ENCODE data around the gene DOCK11.
"Not testable (repeated sequence)": the region's sequence is repeated elsewhere in the genome, so short reads cannot be mapped to it uniquely, and the experiment has no call there.

The DOCK11 gene

DNA sequence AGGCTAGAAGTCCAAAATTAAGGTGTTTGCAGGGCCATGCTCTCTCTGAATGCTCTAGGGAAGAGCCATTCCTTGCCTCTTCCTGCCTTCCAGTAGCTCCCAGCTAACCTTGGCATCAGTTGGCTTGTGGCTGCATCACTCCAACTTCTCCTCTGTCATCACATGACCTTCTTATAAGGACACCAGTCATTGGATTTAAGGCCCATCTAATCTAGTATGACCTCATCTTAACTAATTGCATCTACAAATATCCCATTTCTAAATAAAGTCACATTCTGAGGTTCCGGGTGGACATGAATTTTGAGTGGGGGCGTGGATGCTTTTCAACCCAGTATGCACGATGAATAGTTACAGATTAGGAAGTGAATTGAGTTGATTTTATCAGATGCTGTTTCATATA lies 89.7 kb downstream of the DOCK11 start:
- peaks cover 4 to 16% of the 10 kb centered on the region in 2 donors for H3K4me1 Mint-ChIP-seq
- peaks cover 28 to 41% of the 10 kb centered on the region in 2 donors for H3K36me3 Mint-ChIP-seq
- H3K27ac Mint-ChIP-seq: peak overlapping the region; percentile 14

DNA sequence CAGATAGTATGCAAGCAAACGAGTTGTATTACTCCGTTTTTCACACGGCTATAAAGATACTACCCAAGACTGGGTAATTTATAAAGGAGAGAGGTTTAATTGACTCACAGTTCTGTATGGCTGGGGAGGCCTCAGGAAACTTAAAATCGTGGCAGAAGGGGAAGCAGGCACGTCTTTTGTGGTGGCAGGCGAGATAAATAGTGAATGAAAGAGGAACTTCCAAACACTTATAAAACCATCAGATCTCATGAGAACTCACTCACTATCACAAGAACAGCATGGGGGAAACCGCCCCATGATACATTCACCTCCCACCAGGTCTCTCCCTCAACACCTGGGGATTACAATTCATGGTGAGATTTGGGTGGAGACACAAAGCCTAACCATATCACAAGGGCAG lies 90.6 kb downstream of the DOCK11 start:
- H3K27ac Mint-ChIP-seq: peak overlapping the region; percentile 49
- DNase-seq: peak; percentile 6
- H3K4me3 Mint-ChIP-seq: not testable (repeated sequence)

More for the DNA sequence above, 89.7 kb downstream of the DOCK11 start:
- peaks cover 4 to 13% of the 10 kb centered on the region in 2 donors for H3K9me3 Mint-ChIP-seq
- DNase-seq (no peak), ATAC-seq (replicated peaks) (no peak)
- no peaks in the 10 kb centered on the region for H3K27me3 Mint-ChIP-seq
- H3K4me3 Mint-ChIP-seq: no peak overlapping the region

DNA sequence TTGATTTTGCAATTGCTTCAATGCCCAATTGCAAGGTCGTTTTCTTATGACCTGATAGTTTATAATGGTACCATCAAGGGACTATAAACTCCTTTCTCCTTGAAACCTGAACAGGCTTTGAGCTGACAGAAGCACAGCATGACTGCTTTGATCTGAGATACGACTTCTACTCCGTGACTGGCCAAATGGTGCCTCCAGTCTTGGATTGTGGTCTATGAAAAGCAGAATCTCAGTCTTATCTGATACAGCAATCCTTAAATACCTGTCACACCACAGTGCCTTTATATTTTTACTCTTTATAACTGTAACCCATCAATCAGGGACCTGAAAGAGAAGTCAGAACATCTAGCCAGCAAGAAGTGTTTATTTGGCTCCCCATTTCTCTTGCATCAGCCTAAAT lies 93.1 kb downstream of the DOCK11 start:
- Mint-ChIP-seq H3K36me3 (peaks cover 30 to 41% of the 10 kb centered on the region in 2 donors), H3K4me3 (no peak overlapping the region), H3K4me1 (peaks cover 7 to 16% of the 10 kb centered on the region in 2 donors), H3K27me3 (no peaks in the 10 kb centered on the region), H3K9me3 (peaks cover 6 to 9% of the 10 kb centered on the region in 2 donors), H3K27ac (no peak overlapping the region)
- no peak for ATAC-seq (replicated peaks)
- no peak for DNase-seq

More for the DNA sequence above, 90.6 kb downstream of the DOCK11 start:
- Mint-ChIP-seq H3K4me1 (peaks cover 4 to 16% of the 10 kb centered on the region in 2 donors), H3K9me3 (peaks cover 4 to 10% of the 10 kb centered on the region in 2 donors), H3K36me3 (peaks cover 34 to 45% of the 10 kb centered on the region in 2 donors)
- H3K27me3 Mint-ChIP-seq: not testable (repeated sequence)
- peak; percentile 71 to 74 for ATAC-seq (replicated peaks)

DNA sequence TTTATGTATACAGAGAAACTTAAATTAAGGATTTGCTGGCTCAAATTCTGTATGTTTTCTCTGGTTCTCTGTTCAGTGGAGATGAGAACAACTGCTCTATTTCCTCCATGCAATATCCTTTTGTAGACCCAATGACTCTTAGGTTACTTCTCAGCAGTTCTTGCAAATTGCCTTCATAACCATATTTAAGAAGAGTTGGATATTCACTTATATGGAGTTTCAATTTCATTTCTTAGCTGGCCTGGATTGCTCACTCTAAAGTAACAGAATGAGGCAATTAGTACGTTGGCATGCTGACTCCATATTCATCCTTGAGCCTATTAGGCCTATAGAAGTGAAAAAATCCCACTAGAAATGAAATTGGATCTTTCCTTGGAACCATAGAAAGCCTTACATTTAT lies 93.6 kb downstream of the DOCK11 start:
- Mint-ChIP-seq H3K4me1 (peaks cover 7 to 16% of the 10 kb centered on the region in 2 donors), H3K4me3 (no peak overlapping the region), H3K9me3 (peaks cover 6 to 9% of the 10 kb centered on the region in 2 donors), H3K27ac (no peak overlapping the region), H3K36me3 (peaks cover 26 to 38% of the 10 kb centered on the region in 2 donors), H3K27me3 (no peaks in the 10 kb centered on the region)
- DNase-seq (no peak), ATAC-seq (replicated peaks) (no peak)

DNA sequence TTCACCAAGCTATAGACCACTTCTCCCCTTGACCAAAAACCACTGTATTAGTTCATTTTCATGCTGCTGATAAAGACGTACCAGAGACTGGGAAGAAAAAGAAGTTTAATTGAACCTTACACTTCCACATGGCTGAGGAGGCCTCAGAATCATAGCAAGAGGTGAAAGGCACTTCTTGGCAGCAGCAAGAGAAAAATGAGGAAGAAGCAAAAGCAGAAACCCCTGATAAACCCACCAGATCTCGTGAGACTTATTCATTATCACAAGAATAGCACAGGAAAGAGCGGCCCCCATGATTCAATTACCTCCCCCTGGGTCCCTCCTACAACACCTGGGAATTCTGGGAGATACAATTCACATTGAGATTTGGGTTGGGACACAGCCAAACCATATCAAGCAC lies 97.8 kb downstream of the DOCK11 start:
- ATAC-seq (replicated peaks): no peak
- H3K9me3 Mint-ChIP-seq: peaks cover 0 to 2% of the 10 kb centered on the region in 2 donors
- peaks cover 5 to 13% of the 10 kb centered on the region in 2 donors for H3K4me1 Mint-ChIP-seq
- H3K36me3 Mint-ChIP-seq: peaks cover 19 to 20% of the 10 kb centered on the region in 2 donors
- DNase-seq: no peak
- no peaks in the 10 kb centered on the region for H3K27me3 Mint-ChIP-seq
- H3K4me3 Mint-ChIP-seq: no peak overlapping the region
- peak overlapping the region; percentile 7 for H3K27ac Mint-ChIP-seq

DNA sequence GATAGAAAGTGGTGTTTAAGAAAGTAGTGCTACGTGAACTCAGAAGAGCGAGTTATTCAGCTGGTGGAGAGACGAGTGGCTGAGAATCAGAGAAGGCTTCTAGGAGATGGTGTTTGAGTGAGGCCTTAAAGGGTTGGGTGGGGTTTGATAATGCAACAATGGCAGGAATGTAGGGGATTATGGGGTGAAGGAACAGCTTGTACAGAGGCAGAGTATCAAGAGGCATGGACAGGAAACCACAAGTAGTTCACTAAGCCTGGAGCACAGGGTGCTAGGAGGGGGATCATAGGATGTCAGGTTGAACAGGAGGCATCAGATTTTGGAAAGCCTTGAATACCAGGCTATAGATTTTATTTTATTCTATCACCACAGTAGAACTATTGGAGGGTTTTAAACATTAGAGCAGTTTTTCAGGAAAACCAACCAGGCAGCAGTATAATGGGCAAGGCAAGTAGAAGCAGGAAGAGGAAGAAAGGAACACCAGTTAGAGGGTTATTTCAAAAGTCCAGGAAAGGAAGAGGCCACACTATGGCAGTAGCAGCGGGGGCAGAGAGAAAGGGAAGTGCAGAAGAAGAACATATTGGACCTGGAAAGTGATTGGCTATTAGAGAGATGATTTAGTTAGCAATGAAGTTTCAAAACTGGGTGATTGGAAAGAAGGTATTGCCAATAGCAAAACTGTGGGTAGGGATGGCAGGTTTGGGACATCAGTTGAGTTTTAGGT lies 99.2 kb downstream of the DOCK11 start:
- ATAC-seq (replicated peaks) (no peak), DNase-seq (no peak)
- Mint-ChIP-seq H3K4me1 (peaks cover 5 to 13% of the 10 kb centered on the region in 2 donors), H3K9me3 (peaks cover 0 to 2% of the 10 kb centered on the region in 2 donors), H3K27me3 (no peaks in the 10 kb centered on the region), H3K36me3 (peaks cover 19 to 20% of the 10 kb centered on the region in 2 donors), H3K27ac (no peak overlapping the region), H3K4me3 (no peak overlapping the region)

DNA sequence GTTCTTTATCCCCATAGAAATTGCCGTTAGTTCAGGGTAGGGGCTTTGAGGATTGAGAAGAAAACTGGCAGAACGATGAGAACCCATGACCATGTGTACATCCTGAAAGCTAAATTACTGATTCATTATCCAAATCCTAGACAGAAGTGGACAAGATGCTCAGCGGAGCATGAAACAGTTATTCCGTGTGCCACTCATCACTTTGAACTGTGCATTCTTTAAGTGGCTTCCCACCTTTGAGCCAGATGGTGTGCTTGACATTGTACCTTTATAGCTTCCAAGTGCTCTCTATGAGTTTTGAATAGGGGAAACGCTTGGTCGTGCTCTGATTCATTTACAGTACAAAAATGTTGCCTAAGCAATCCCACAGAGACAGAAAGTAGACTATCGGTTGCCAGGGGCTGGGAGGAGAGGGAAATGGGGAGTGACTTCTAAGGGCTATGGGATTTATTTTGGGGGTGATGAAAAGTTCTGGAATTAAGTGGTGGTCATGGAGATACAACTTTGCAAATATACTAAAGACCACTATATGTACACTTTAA lies 100.0 kb downstream of the DOCK11 start:
- Mint-ChIP-seq H3K27ac (no peak overlapping the region), H3K36me3 (peaks cover 18% of the 10 kb centered on the region in 2 donors)
- ATAC-seq (replicated peaks): no peak

DNA sequence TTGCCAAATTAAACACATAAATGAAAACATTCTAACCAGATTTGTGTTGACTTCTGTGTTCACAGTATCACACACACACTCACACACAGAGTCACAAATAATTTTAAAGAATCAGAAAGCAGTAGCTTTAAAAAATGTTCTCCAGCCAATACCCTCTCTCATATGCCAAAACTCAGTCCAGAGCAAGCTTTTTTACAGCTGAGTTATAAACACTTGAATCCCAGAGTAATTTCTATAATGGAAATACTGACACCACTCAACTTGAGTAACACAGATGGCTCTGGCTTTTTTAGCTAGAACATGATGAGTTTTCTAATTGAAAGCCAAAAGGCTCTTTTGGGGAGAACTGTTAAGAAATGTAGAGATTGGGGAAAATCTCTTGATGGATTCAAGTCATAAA lies 100.8 kb downstream of the DOCK11 start:
- Mint-ChIP-seq H3K27me3 (no peaks in the 10 kb centered on the region), H3K4me3 (no peak overlapping the region), H3K4me1 (peaks cover 5 to 13% of the 10 kb centered on the region in 2 donors), H3K36me3 (peaks cover 11 to 13% of the 10 kb centered on the region in 2 donors), H3K27ac (no peak overlapping the region), H3K9me3 (peaks cover 0 to 2% of the 10 kb centered on the region in 2 donors)
- no peak for DNase-seq
- ATAC-seq (replicated peaks): no peak

More for the DNA sequence above, 100.0 kb downstream of the DOCK11 start:
- no peak for DNase-seq
- Mint-ChIP-seq H3K27me3 (no peaks in the 10 kb centered on the region), H3K4me3 (no peak overlapping the region), H3K9me3 (peaks cover 0 to 2% of the 10 kb centered on the region in 2 donors), H3K4me1 (peaks cover 5 to 13% of the 10 kb centered on the region in 2 donors)

DNA sequence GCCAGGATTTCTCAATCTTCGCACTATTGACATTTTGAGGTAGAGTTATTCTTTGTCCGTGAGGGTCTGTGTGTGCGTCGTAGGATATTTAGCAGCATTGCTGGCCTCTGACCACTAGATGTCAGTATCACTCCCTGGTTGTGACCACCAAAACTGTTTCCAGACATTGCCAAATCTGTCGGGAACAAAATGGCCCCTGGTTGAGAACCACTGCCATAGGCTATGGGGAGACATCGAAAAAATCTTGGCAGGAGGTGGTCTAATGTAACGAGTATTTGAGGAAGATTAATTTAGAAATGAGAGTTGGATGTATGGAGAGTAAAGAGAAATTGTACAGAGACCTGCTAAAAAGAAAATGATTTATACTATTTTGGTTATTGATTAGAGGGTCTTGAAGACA lies 108.4 kb downstream of the DOCK11 start:
- H3K27me3 Mint-ChIP-seq: no peaks in the 10 kb centered on the region
- peaks cover 4 to 9% of the 10 kb centered on the region in 2 donors for H3K36me3 Mint-ChIP-seq
- no peaks in the 10 kb centered on the region for H3K9me3 Mint-ChIP-seq
- DNase-seq (peak; percentile 21), ATAC-seq (replicated peaks) (peak; percentile 48 to 73)
- H3K4me1 Mint-ChIP-seq: peaks cover 3 to 8% of the 10 kb centered on the region in 2 donors
- no peak overlapping the region for H3K4me3 Mint-ChIP-seq
- no peak overlapping the region for H3K27ac Mint-ChIP-seq

DNA sequence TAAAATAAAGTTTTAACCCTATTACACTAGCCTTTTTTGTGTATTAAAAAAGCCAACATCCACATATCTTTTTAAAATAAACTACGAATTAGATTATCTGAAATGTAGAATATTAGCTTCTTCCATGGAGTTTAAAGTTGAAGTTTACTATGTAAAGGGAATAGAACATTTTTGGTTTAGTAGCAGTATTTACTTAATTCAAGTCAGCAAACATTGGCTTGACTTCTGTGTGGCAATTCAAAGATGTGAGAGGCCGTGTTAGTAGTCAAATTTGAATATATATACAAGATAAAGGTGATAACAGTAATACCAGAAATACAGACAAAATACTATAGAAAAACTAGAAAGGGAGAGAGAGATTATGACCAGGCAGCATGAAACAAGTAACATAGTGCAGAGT lies 116.7 kb downstream of the DOCK11 start:
- no peaks in the 10 kb centered on the region for H3K9me3 Mint-ChIP-seq
- no peak overlapping the region for H3K27ac Mint-ChIP-seq
- H3K4me1 Mint-ChIP-seq: peaks cover 5 to 11% of the 10 kb centered on the region in 2 donors
- H3K27me3 Mint-ChIP-seq: no peaks in the 10 kb centered on the region
- ATAC-seq (replicated peaks) (no peak), DNase-seq (no peak)
- H3K36me3 Mint-ChIP-seq: peaks cover 12 to 15% of the 10 kb centered on the region in 2 donors
- H3K4me3 Mint-ChIP-seq: no peak overlapping the region

DNA sequence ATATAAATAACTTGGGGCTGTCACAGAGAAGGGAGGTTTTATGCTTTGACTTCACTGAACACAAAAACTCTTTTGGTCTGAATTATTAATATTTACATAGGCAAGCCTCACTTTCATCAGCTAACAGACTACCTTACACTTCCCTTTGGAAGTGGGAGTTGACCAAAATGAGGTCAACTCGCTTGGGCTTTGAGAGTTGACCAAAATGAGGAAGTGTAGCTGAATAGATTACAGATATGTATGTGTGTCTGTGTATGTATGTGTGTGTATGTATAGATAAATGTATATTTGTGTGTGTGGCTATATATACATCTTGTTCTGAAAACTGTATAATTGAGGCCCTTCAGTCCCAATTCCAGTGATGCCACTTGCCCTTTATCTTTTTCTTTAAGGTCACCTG lies 118.5 kb downstream of the DOCK11 start:
- Mint-ChIP-seq H3K9me3 (no peaks in the 10 kb centered on the region), H3K4me1 (peaks cover 5 to 11% of the 10 kb centered on the region in 2 donors), H3K4me3 (no peak overlapping the region), H3K36me3 (peaks cover 10 to 11% of the 10 kb centered on the region in 2 donors), H3K27me3 (no peaks in the 10 kb centered on the region), H3K27ac (peak overlapping the region; percentile 53)
- no peak for DNase-seq
- peak; percentile 73 to 75 for ATAC-seq (replicated peaks)

DNA sequence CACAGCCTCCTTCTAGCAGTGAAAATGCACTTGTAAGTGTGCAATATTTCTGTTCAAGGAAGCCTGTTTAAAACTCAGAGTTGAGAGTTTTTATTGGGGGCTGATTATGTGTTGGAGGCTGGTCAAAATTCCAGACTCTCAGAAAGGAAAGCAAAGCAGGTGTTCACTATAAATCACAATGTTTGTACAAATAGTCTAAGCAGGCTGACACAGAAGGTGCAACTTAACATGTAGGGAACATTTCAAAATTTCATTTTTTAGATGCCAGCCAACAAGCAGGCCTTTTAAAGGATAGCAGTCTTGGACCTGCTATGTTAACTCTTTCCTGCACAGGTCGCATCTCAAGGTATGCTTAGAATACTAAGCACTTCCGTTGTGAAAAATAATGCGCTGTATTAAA lies 119.5 kb downstream of the DOCK11 start:
- DNase-seq: no peak
- peaks cover 5 to 11% of the 10 kb centered on the region in 2 donors for H3K4me1 Mint-ChIP-seq
- ATAC-seq (replicated peaks): no peak
- H3K4me3 Mint-ChIP-seq: no peak overlapping the region
- H3K36me3 Mint-ChIP-seq: peaks cover 9 to 11% of the 10 kb centered on the region in 2 donors
- no peaks in the 10 kb centered on the region for H3K9me3 Mint-ChIP-seq
- no peak overlapping the region for H3K27ac Mint-ChIP-seq
- H3K27me3 Mint-ChIP-seq: no peaks in the 10 kb centered on the region

DNA sequence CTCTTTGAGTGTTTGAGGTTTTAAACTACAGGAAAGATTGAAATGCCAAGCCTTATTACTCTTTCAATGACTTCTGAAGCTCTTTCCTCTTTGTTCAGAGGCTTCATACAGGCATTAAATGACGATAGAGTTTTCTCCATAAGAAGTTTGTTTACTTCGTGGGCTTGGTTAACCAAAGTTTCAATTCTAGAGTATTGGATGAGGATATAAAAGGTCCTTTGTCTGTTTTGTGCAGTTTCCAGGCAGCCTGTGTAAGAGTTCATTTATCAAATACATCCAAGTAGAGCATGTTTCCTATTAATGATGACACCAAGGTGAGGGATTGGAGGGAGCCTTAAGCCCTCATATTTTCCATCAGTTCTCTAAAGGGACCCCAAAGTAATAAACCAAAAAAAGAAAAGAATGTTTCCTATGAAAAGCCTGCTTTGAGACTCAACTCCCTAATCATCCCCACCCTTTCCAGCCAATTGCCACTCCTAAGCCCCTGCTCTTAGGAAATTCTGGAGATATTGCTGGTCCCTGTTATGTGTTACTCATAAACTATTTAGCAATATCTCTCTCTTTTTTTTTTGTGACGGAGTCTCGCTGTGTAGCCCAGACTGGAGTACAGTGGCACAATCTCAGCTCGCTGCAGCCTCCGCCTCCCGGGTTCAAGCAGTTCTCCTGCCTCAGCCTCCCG lies 125.6 kb downstream of the DOCK11 start:
- no peak overlapping the region for H3K4me3 Mint-ChIP-seq

DNA sequence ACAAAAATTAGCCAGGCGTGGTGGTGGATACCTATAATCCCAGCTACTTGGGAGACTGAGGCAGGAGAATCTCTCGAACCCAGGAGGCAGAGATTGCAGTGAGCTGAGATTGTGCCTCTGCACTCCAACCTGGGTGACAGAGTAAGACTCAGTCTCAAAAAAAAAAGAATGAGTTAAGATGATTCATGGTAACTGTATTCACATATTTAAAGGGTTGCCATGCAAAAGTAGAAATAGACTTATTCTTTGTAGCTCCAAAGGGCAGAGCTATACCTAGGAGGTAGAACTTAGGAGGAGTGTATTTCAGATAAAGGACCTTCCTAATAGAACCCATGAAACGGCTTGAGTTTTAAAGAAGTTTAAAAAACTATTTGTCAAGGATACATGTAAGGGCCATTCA lies 127.4 kb downstream of the DOCK11 start:
- no peak overlapping the region for H3K27ac Mint-ChIP-seq

More for the DNA sequence above, 125.6 kb downstream of the DOCK11 start:
- Mint-ChIP-seq H3K36me3 (peaks cover 2 to 7% of the 10 kb centered on the region in 2 donors), H3K9me3 (no peaks in the 10 kb centered on the region), H3K27me3 (no peaks in the 10 kb centered on the region), H3K27ac (no peak overlapping the region), H3K4me1 (peaks cover 0 to 2% of the 10 kb centered on the region in 2 donors)
- DNase-seq (no peak), ATAC-seq (replicated peaks) (no peak)

More for the DNA sequence above, 127.4 kb downstream of the DOCK11 start:
- Mint-ChIP-seq H3K27me3 (no peaks in the 10 kb centered on the region), H3K9me3 (no peaks in the 10 kb centered on the region), H3K36me3 (peaks cover 4% of the 10 kb centered on the region in 2 donors), H3K4me3 (no peak overlapping the region), H3K4me1 (peaks cover 0 to 2% of the 10 kb centered on the region in 2 donors)
- ATAC-seq (replicated peaks): no peak
- DNase-seq: no peak

Measured in stimulated activated naive B cell treated with anti-CD40 and anti-IgM and Interleukin-4, amounts not matched to agents 10 μg/mL and 1 μg/mL and 100 μg/mL, for 72 hours (primary cell).